GM12872 (cell line): ENCODE data around the gene TMEM242.

Source experiments
- CTCF ChIP-seq: IDR thresholded peaks from 3 replicates; pipeline ENCODE4 v1.5.1; 2011; ENCODE audit warnings: low read depth, mild to moderate bottlenecking, low read length, moderate library complexity; ENCODE audit not compliant: insufficient read depth

The TMEM242 gene

DNA sequence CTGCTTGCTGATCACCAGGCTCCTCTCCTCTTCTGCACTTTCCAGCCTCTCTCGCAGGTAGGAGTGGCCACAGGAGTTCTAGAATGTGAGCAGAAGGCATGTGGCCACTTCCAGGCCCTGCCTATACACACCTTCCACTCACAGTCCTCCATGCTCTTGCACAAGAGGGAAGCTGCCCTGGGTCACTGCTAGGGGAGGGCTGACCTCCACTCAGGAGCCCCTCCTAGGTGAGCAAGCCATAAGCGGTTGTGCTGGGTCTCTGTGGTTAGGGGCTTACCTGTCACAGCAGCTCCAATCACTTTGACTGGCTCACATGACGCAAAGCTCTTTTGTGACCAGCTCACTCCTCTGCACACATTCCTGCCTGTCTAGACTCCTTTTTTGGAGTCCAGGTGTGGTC is 68.2 kb downstream of the TMEM242 start:
- no peak for TF ChIP-seq CTCF

GRCh38 chr6:157254538-157254937 is 68.8 kb downstream of the TMEM242 start:
- no peak for TF ChIP-seq CTCF

DNA sequence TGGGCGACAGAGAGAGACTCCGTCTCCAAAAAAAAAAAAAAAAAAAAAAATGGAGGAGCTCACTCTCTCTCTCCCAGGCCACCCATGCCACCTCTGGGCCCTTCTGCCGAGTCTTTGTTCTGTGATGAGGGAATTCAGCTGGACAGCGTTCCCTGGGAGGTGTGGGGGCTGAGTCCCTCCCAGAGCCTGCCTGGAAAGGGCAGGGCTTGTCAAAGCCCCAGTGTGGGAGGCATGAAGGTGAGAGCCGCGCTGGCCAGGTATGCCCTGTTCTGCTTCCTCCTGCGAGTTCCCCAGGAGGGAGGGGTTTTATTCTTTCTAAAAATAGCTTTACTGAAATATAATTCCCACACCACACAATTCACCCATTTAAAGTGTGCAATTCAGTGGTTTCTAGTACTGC is 69.6 kb downstream of the TMEM242 start:
- TF ChIP-seq CTCF = no peak

DNA sequence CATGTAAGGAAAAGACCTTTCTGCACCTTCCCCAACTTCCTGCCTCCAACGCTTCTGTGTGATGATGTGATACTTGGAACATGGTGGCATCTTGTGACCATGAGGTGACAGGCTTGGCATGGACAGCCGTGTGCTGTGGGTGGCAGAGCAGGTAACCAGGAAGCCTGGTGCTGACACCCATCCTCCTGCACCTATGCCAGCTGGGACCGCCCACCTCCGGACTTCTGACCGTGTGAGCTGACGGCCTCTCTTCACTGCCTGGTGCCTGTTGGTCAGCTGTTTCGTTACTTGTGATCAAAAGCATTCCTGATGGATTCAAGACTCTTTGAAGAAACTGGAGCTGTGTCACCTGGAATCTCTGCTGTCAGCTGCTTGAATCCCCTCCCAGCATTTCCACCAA is 70.3 kb downstream of the TMEM242 start:
- TF ChIP-seq CTCF = no peak

GRCh38 chr6:157251586-157252247 is 71.6 kb downstream of the TMEM242 start:
- no peak for TF ChIP-seq CTCF

DNA sequence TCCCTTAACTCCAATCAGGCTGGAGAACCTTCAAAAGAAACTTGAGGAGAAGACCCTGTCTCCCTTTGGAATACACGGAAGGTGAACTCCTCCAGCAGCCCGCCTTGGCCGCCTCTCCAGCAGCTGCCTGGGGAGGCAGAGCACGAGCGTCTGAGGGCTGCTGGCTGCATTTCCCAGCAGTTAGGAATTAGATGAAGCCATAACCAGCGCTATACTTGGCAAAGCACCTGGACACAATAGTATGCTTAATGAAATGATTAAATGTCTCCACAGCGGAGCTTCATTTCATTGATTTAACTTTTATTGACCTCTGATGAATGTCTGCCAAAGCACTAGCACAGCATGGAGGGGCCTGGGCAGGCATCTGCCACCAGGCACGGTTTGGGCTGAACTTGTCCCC is 73.5 kb downstream of the TMEM242 start:
- TF ChIP-seq CTCF = no peak

GRCh38 chr6:157248264-157248663 is 75.1 kb downstream of the TMEM242 start:
- no peak for TF ChIP-seq CTCF
